ENCODE measurements around the gene GCK. TPM values are rescaled to one million over a fixed set of nuclear protein-coding genes. Genes with fewer than 3 reads are reported as not detected.
A peak's percentile ranks its signal among the peaks of the same experiment; 100 is the strongest.

Gene GCK
- 3.5 TPM for polyA plus RNA-seq (2013, experiment 1 of 2)
- 3.7 TPM for polyA plus RNA-seq (2013, experiment 2 of 2)

GRCh38 chr7:44189286-44189992, at the start of gene GCK:
Gene GCK (minus strand): TSS chr7:44189439. CDS start chr7:44188953, 486 bp downstream.
- no peak within 1 kb of the TSS for H3K4me2 ChIP-seq (ENCODE audit: low read length)
- WGBS (ENCODE audit: extremely low coverage, insufficient coverage, low lambda C conversion rate), result no CpG with 5 or more reads among the region's 11 CpGs
- no peaks in the 10 kb centered on the region for H3K36me3 ChIP-seq (ENCODE audit: control insufficient read depth, insufficient read depth, low read length)
- H3K79me2 ChIP-seq (ENCODE audit: control insufficient read depth, insufficient read depth, low read length), result no peaks in the 10 kb centered on the region
- DNase-seq, result peak; percentile 50
- H3K27me3 ChIP-seq (ENCODE audit: insufficient read depth, low read length, poor library complexity), result no peaks in the 10 kb centered on the region
- H3K27ac ChIP-seq (ENCODE audit: low read depth, low read length), result no peak within 1 kb of the TSS
- no peak within 1 kb of the TSS for H3K9ac ChIP-seq (ENCODE audit: low read length)
- H3K4me1 ChIP-seq (ENCODE audit: control insufficient read depth, low read depth, low read length), result no peaks in the 10 kb centered on the region
- H3K56ac ChIP-seq (ENCODE audit: low read length), result no peak within 1 kb of the TSS
- no peak within 1 kb of the TSS for H2BK5ac ChIP-seq (ENCODE audit: low read length)
- H3K4me3 ChIP-seq (ENCODE audit: low read length), result no peak within 1 kb of the TSS
- no peak within 1 kb of the TSS for H3K18ac ChIP-seq (ENCODE audit: low read length)
- no peak within 1 kb of the TSS for H4K5ac ChIP-seq (ENCODE audit: low read length)
- H2AK5ac ChIP-seq (ENCODE audit: low read length), result no peak within 1 kb of the TSS
- no peak within 1 kb of the TSS for H2BK15ac ChIP-seq (replicated peaks; ENCODE audit: low read depth)
- H3K4ac ChIP-seq (ENCODE audit: low read depth, low read length), result no peak within 1 kb of the TSS
- no peak within 1 kb of the TSS for H3K23ac ChIP-seq (ENCODE audit: low read length)
- no peaks in the 10 kb centered on the region for H3K79me1 ChIP-seq (ENCODE audit: low read length)
- no peak within 1 kb of the TSS for H4K8ac ChIP-seq (ENCODE audit: low read depth, low read length)
- H2BK120ac ChIP-seq (ENCODE audit: low read depth, low read length), result no peak within 1 kb of the TSS

GRCh38 chr7:44238116-44238695, 49.0 kb upstream of the GCK start:
- no peak overlapping the region for H3K9ac ChIP-seq (ENCODE audit: low read length)
- no peak overlapping the region for H3K56ac ChIP-seq (ENCODE audit: low read length)
- DNase-seq, result no peak
- H4K5ac ChIP-seq (ENCODE audit: low read length), result no peak overlapping the region
- no peak overlapping the region for H3K18ac ChIP-seq (ENCODE audit: low read length)
- H3K79me2 ChIP-seq (ENCODE audit: control insufficient read depth, insufficient read depth, low read length), result no peaks in the 10 kb centered on the region
- H2BK5ac ChIP-seq (ENCODE audit: low read length), result no peak overlapping the region
- no peak overlapping the region for H2BK15ac ChIP-seq (replicated peaks; ENCODE audit: low read depth)
- no CpG with 5 or more reads among the region's 17 CpGs for WGBS (ENCODE audit: extremely low coverage, insufficient coverage, low lambda C conversion rate)
- no peak overlapping the region for H3K4me3 ChIP-seq (ENCODE audit: low read length)
- no peaks in the 10 kb centered on the region for H3K4me1 ChIP-seq (ENCODE audit: control insufficient read depth, low read depth, low read length)
- H3K4me2 ChIP-seq (ENCODE audit: low read length), result no peak overlapping the region
- H3K27ac ChIP-seq (ENCODE audit: low read depth, low read length), result no peak overlapping the region
- H3K4ac ChIP-seq (ENCODE audit: low read depth, low read length), result no peak overlapping the region
- H2AK5ac ChIP-seq (ENCODE audit: low read length), result no peak overlapping the region
- no peaks in the 10 kb centered on the region for H3K27me3 ChIP-seq (ENCODE audit: insufficient read depth, low read length, poor library complexity)
- no peaks in the 10 kb centered on the region for H3K36me3 ChIP-seq (ENCODE audit: control insufficient read depth, insufficient read depth, low read length)
- H3K23ac ChIP-seq (ENCODE audit: low read length), result no peak overlapping the region
- H4K8ac ChIP-seq (ENCODE audit: low read depth, low read length), result no peak overlapping the region
- H2BK120ac ChIP-seq (ENCODE audit: low read depth, low read length), result no peak overlapping the region
- no peaks in the 10 kb centered on the region for H3K79me1 ChIP-seq (ENCODE audit: low read length)

- Histone ChIP-seq H3K4me1 (ENCODE audit: control insufficient read depth, low read depth, low read length) (no peaks in the 10 kb centered on the region), H3K23ac (ENCODE audit: low read length) (no peak overlapping the region), H2BK5ac (ENCODE audit: low read length) (no peak overlapping the region), H3K4me2 (ENCODE audit: low read length) (no peak overlapping the region), H3K4me3 (ENCODE audit: low read length) (no peak overlapping the region), H3K56ac (ENCODE audit: low read length) (no peak overlapping the region), H3K18ac (ENCODE audit: low read length) (no peak overlapping the region), H3K27ac (ENCODE audit: low read depth, low read length) (no peak overlapping the region), H3K27me3 (ENCODE audit: insufficient read depth, low read length, poor library complexity) (no peaks in the 10 kb centered on the region), H3K36me3 (ENCODE audit: control insufficient read depth, insufficient read depth, low read length) (no peaks in the 10 kb centered on the region), H3K79me2 (ENCODE audit: control insufficient read depth, insufficient read depth, low read length) (no peaks in the 10 kb centered on the region), H3K79me1 (ENCODE audit: low read length) (no peaks in the 10 kb centered on the region), H4K5ac (ENCODE audit: low read length) (no peak overlapping the region), H3K9ac (ENCODE audit: low read length) (no peak overlapping the region), H2BK15ac (replicated peaks; ENCODE audit: low read depth) (no peak overlapping the region), H2BK120ac (ENCODE audit: low read depth, low read length) (no peak overlapping the region), H2AK5ac (ENCODE audit: low read length) (no peak overlapping the region), H3K4ac (ENCODE audit: low read depth, low read length) (no peak overlapping the region), H4K8ac (ENCODE audit: low read depth, low read length) (no peak overlapping the region)
- WGBS (ENCODE audit: extremely low coverage, insufficient coverage, low lambda C conversion rate), result no CpG with 5 or more reads among the region's 10 CpGs
- no peak for DNase-seq
Observed at GRCh38 chr7:44237696-44238095, 48.5 kb upstream of the GCK start.

- Histone ChIP-seq H3K79me1 (ENCODE audit: low read length) (no peaks in the 10 kb centered on the region), H4K8ac (ENCODE audit: low read depth, low read length) (no peak overlapping the region)
- peak; percentile 45 for DNase-seq
Observed at GRCh38 chr7:44236333-44236728, 47.1 kb upstream of the GCK start.

GRCh38 chr7:44235582-44236332, 46.5 kb upstream of the GCK start:
- H3K56ac ChIP-seq (ENCODE audit: low read length), result no peak overlapping the region
- no peak for DNase-seq
- H2AK5ac ChIP-seq (ENCODE audit: low read length), result no peak overlapping the region
- no peak overlapping the region for H3K4ac ChIP-seq (ENCODE audit: low read depth, low read length)
- no peak overlapping the region for H3K23ac ChIP-seq (ENCODE audit: low read length)
- no peak overlapping the region for H3K9ac ChIP-seq (ENCODE audit: low read length)
- WGBS (ENCODE audit: extremely low coverage, insufficient coverage, low lambda C conversion rate), result no CpG with 5 or more reads among the region's 22 CpGs
- no peaks in the 10 kb centered on the region for H3K4me1 ChIP-seq (ENCODE audit: control insufficient read depth, low read depth, low read length)
- H3K79me1 ChIP-seq (ENCODE audit: low read length), result no peaks in the 10 kb centered on the region
- no peak overlapping the region for H3K4me3 ChIP-seq (ENCODE audit: low read length)
- H2BK15ac ChIP-seq (replicated peaks; ENCODE audit: low read depth), result no peak overlapping the region
- no peak overlapping the region for H3K27ac ChIP-seq (ENCODE audit: low read depth, low read length)
- no peak overlapping the region for H4K5ac ChIP-seq (ENCODE audit: low read length)
- H2BK120ac ChIP-seq (ENCODE audit: low read depth, low read length), result no peak overlapping the region
- H4K8ac ChIP-seq (ENCODE audit: low read depth, low read length), result no peak overlapping the region
- no peaks in the 10 kb centered on the region for H3K36me3 ChIP-seq (ENCODE audit: control insufficient read depth, insufficient read depth, low read length)
- H3K4me2 ChIP-seq (ENCODE audit: low read length), result no peak overlapping the region
- H3K18ac ChIP-seq (ENCODE audit: low read length), result no peak overlapping the region
- no peak overlapping the region for H2BK5ac ChIP-seq (ENCODE audit: low read length)
- H3K27me3 ChIP-seq (ENCODE audit: insufficient read depth, low read length, poor library complexity), result no peaks in the 10 kb centered on the region
- no peaks in the 10 kb centered on the region for H3K79me2 ChIP-seq (ENCODE audit: control insufficient read depth, insufficient read depth, low read length)

More at GRCh38 chr7:44236333-44236728, 47.1 kb upstream of the GCK start:
- no peak overlapping the region for H3K56ac ChIP-seq (ENCODE audit: low read length)
- H3K27me3 ChIP-seq (ENCODE audit: insufficient read depth, low read length, poor library complexity), result no peaks in the 10 kb centered on the region
- H2AK5ac ChIP-seq (ENCODE audit: low read length), result no peak overlapping the region
- H3K18ac ChIP-seq (ENCODE audit: low read length), result no peak overlapping the region
- H3K23ac ChIP-seq (ENCODE audit: low read length), result no peak overlapping the region
- no peak overlapping the region for H3K9ac ChIP-seq (ENCODE audit: low read length)
- no CpG with 5 or more reads among the region's 4 CpGs for WGBS (ENCODE audit: extremely low coverage, insufficient coverage, low lambda C conversion rate)
- H3K4me1 ChIP-seq (ENCODE audit: control insufficient read depth, low read depth, low read length), result no peaks in the 10 kb centered on the region
- no peak overlapping the region for H2BK120ac ChIP-seq (ENCODE audit: low read depth, low read length)
- H4K5ac ChIP-seq (ENCODE audit: low read length), result no peak overlapping the region
- no peak overlapping the region for H3K27ac ChIP-seq (ENCODE audit: low read depth, low read length)
- H3K4me2 ChIP-seq (ENCODE audit: low read length), result no peak overlapping the region
- no peak overlapping the region for H2BK5ac ChIP-seq (ENCODE audit: low read length)
- no peak overlapping the region for H2BK15ac ChIP-seq (replicated peaks; ENCODE audit: low read depth)
- no peak overlapping the region for H3K4me3 ChIP-seq (ENCODE audit: low read length)
- H3K36me3 ChIP-seq (ENCODE audit: control insufficient read depth, insufficient read depth, low read length), result no peaks in the 10 kb centered on the region
- H3K79me2 ChIP-seq (ENCODE audit: control insufficient read depth, insufficient read depth, low read length), result no peaks in the 10 kb centered on the region
- no peak overlapping the region for H3K4ac ChIP-seq (ENCODE audit: low read depth, low read length)

Data from mesendoderm (in vitro differentiated cells).